Upper lobe of left lung (tissue), 6 donors: Measurements from ENCODE around the gene CCDC33. TPM values are rescaled to one million over a fixed set of nuclear protein-coding genes. Genes with fewer than 3 reads are reported as not detected.

Experiments used
- ATAC-seq, 2 donors: fragments of 200-7000 bp; cut with Tn5 transposase; one replicate each; pipeline ENCODE4 v1.9.1; 2022; ENCODE audit warnings: mild to moderate bottlenecking in 2 of 2, moderate library complexity in 2 of 2; ENCODE audit not compliant: low FRiP score in 2 of 2
- DNase-seq, 2 donors: peaks; one replicate each; pipeline ENCODE4 v3.0.0-alpha.2; 2019 to 2020
- H3K27ac ChIP-seq, 4 donors: fragments of 200-600 bp; sonication (generic); one replicate each; pipeline ENCODE4 v1.5.1; 2016 to 2019
- H3K27me3 ChIP-seq, 4 donors: fragments of 200-600 bp; sonication (generic); one replicate each; pipeline ENCODE4 v1.5.1; 2017 to 2019
- H3K36me3 ChIP-seq, 4 donors: fragments of 200-600 bp; sonication (generic); one replicate each; pipeline ENCODE4 v1.5.1; 2016 to 2019
- H3K4me1 ChIP-seq, 4 donors: fragments of 200-600 bp; sonication (generic); one replicate each; pipeline ENCODE4 v1.5.1; 2018 to 2019
- H3K4me3 ChIP-seq, 4 donors: fragments of 200-600 bp; sonication (generic); one replicate each; pipeline ENCODE4 v1.5.1; 2017 to 2019; ENCODE audit warnings: mild to moderate bottlenecking in 2 of 4, moderate library complexity in 1 of 4
- H3K9me3 ChIP-seq, 4 donors: fragments of 200-600 bp; sonication (generic); one replicate each; pipeline ENCODE4 v1.5.1; 2018 to 2019
- CTCF ChIP-seq, 6 experiments: fragments of 450-650 bp in 4 of 6; fragments of 200-600 bp in 2 of 6; sonication (generic) in 2 of 6; IDR thresholded peaks; one replicate each; pipeline ENCODE4 v1.5.1; 2016 to 2019; ENCODE audit warnings: antibody characterized with exemption in 6 of 6
- EP300 ChIP-seq, 4 donors: sonication (generic); formaldehyde crosslinking; IDR thresholded peaks; one replicate each; pipeline ENCODE4 v1.5.1; 2017; ENCODE audit warnings: antibody characterized with exemption in 4 of 4, control low read depth in 2 of 4
- POLR2A ChIP-seq, 4 donors: fragments of 450-650 bp; IDR thresholded peaks; one replicate each; pipeline ENCODE4 v1.5.1; 2016 to 2017; ENCODE audit warnings: antibody characterized with exemption in 4 of 4, mild to moderate bottlenecking in 2 of 4
- POLR2AphosphoS5 ChIP-seq, 2 donors: sonication (generic); formaldehyde crosslinking; IDR thresholded peaks; one replicate each; pipeline ENCODE4 v1.5.1; 2017; ENCODE audit warnings: antibody characterized with exemption in 2 of 2
- WGBS, 2 donors: methylation state at CpG; one replicate each; pipeline ENCODE4 v1.1.5; 2017 to 2018; 5-methylcytosine and 5-hydroxymethylcytosine counted together
- total RNA-seq, 6 donors: library from RNA; depleted of rRNA in 4 of 6; stranded (reverse); fragments of >200 nt in 4 of 6; gene quantifications; one replicate each; pipeline versions ENCODE4 v1.1.0 to v1.2.1, GENCODE V29; 2016 to 2021
- donor health status: DM: no; HTN: no; CAD: no; lungs with moderate emphysema.
- donor health status: DM: no; HTN: yes; CAD: no; lungs with severe emphysema.

The CCDC33 gene
- total RNA-seq, result 10 to 100 TPM in 1 of 6 donors, 1 to 10 TPM in 4, not detected in 1; 3.8 to 43.4 (median 4.2) TPM

GRCh38 chr15:74235962-74236361 lies at the start of gene CCDC33:
CCDC33 (plus strand) TSS chr15:74236326; CDS start chr15:74236720, 394 bp downstream.
- no peaks in the 10 kb centered on the region for H3K27me3 ChIP-seq
- H3K4me3 ChIP-seq, result no peak within 1 kb of the TSS
- no peaks in the 10 kb centered on the region for H3K36me3 ChIP-seq
- H3K9me3 ChIP-seq, result no peaks in the 10 kb centered on the region
- TF ChIP-seq CTCF (IDR thresholded peaks at IDR 0.05) (no peak), EP300 (IDR thresholded peaks at IDR 0.05) (peak in 1 of 4 donors; percentile 19), POLR2AphosphoS5 (IDR thresholded peaks at IDR 0.05) (peak in 1 of 2 donors; percentile 36)
- H3K27ac ChIP-seq, result peak within 1 kb of the TSS in 1 of 4 donors; percentile 26
- DNase-seq (peak in 1 of 2 donors; percentile 89), ATAC-seq (peak in 1 of 2 donors; percentile 12)
- H3K4me1 ChIP-seq, result peaks cover 13 to 33% (median 18%) of the 10 kb centered on the region in 4 donors
- 41 to 47% methylated on average over 5 to 6 of the region's 6 CpGs for WGBS, 2 donors

GRCh38 chr15:74188216-74188615 lies 47.9 kb upstream of the CCDC33 start:
- Histone ChIP-seq H3K9me3 (no peaks in the 10 kb centered on the region), H3K4me3 (no peak overlapping the region), H3K4me1 (no peaks in the 10 kb centered on the region), H3K36me3 (no peaks in the 10 kb centered on the region), H3K27me3 (no peaks in the 10 kb centered on the region), H3K27ac (no peak overlapping the region)
- DNase-seq (no peak), ATAC-seq (no peak)
- WGBS, 2 donors, result 89 to 93% methylated on average over 2 to 11 of the region's 11 CpGs
- TF ChIP-seq EP300 (IDR thresholded peaks at IDR 0.05) (no peak), POLR2A (IDR thresholded peaks at IDR 0.05) (no peak), CTCF (IDR thresholded peaks at IDR 0.05) (no peak), POLR2AphosphoS5 (IDR thresholded peaks at IDR 0.05) (no peak)

GRCh38 chr15:74191798-74192197 lies 44.3 kb upstream of the CCDC33 start:
- DNase-seq (no peak), ATAC-seq (no peak)
- H3K4me1 ChIP-seq, result peaks cover 8 to 12% (median 9%) of the 10 kb centered on the region in 4 donors
- H3K9me3 ChIP-seq, result no peaks in the 10 kb centered on the region
- WGBS, 2 donors, result 46 to 76% methylated on average over 3 of the region's 3 CpGs
- no peaks in the 10 kb centered on the region for H3K36me3 ChIP-seq
- H3K4me3 ChIP-seq, result no peak overlapping the region
- no peak overlapping the region for H3K27ac ChIP-seq
- no peaks in the 10 kb centered on the region for H3K27me3 ChIP-seq
- TF ChIP-seq CTCF (IDR thresholded peaks at IDR 0.05), result no peak
- no peak for TF ChIP-seq POLR2AphosphoS5 (IDR thresholded peaks at IDR 0.05)
- no peak for TF ChIP-seq POLR2A (IDR thresholded peaks at IDR 0.05)
- TF ChIP-seq EP300 (IDR thresholded peaks at IDR 0.05), result no peak

- DNase-seq (no peak), ATAC-seq (no peak)
- no peak overlapping the region for H3K4me3 ChIP-seq
- H3K27me3 ChIP-seq, result no peaks in the 10 kb centered on the region
- TF ChIP-seq POLR2AphosphoS5 (IDR thresholded peaks at IDR 0.05) (no peak), CTCF (IDR thresholded peaks at IDR 0.05) (no peak), POLR2A (IDR thresholded peaks at IDR 0.05) (no peak), EP300 (IDR thresholded peaks at IDR 0.05) (no peak)
- peaks cover 8 to 12% (median 10%) of the 10 kb centered on the region in 4 donors for H3K4me1 ChIP-seq
- H3K36me3 ChIP-seq, result no peaks in the 10 kb centered on the region
- no peaks in the 10 kb centered on the region for H3K9me3 ChIP-seq
- no peak overlapping the region for H3K27ac ChIP-seq
- WGBS, 2 donors, result 86 to 90% methylated on average over 5 of the region's 5 CpGs
These were observed 43.4 kb upstream of the CCDC33 start for GRCh38 chr15:74192751-74193150.

GRCh38 chr15:74193299-74193718 lies 42.8 kb upstream of the CCDC33 start:
- no peak overlapping the region for H3K27ac ChIP-seq
- H3K9me3 ChIP-seq, result no peaks in the 10 kb centered on the region
- TF ChIP-seq EP300 (IDR thresholded peaks at IDR 0.05), result no peak
- TF ChIP-seq POLR2A (IDR thresholded peaks at IDR 0.05), result no peak
- TF ChIP-seq CTCF (IDR thresholded peaks at IDR 0.05), result no peak
- TF ChIP-seq POLR2AphosphoS5 (IDR thresholded peaks at IDR 0.05), result no peak
- DNase-seq, result no peak
- H3K36me3 ChIP-seq, result no peaks in the 10 kb centered on the region
- peaks cover 8 to 12% (median 10%) of the 10 kb centered on the region in 4 donors for H3K4me1 ChIP-seq
- WGBS, 2 donors, result 79 to 89% methylated on average over 4 of the region's 4 CpGs
- H3K4me3 ChIP-seq, result no peak overlapping the region
- peak in 1 of 2 donors; percentile 72 for ATAC-seq
- H3K27me3 ChIP-seq, result no peaks in the 10 kb centered on the region
